A549 treated with Mapracorat at 1 μM for 4 hours (cell line): ENCODE data around the gene GTF2B. TPM values are rescaled to one million over a fixed set of nuclear protein-coding genes. Genes with fewer than 3 reads are reported as not detected.

Experiments
- total RNA-seq: library from RNA; stranded (reverse); fragments of 200-300 nt; extraction: Qiagen RNA extraction; gene quantifications from 5 replicates; pipeline ENCODE4 v1.2.3, GENCODE V29; 2022

The GTF2B gene, protein sequence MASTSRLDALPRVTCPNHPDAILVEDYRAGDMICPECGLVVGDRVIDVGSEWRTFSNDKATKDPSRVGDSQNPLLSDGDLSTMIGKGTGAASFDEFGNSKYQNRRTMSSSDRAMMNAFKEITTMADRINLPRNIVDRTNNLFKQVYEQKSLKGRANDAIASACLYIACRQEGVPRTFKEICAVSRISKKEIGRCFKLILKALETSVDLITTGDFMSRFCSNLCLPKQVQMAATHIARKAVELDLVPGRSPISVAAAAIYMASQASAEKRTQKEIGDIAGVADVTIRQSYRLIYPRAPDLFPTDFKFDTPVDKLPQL
- total RNA-seq = 23.7 to 28.8 TPM (median 25.4 TPM) in 5 replicates

DNA sequence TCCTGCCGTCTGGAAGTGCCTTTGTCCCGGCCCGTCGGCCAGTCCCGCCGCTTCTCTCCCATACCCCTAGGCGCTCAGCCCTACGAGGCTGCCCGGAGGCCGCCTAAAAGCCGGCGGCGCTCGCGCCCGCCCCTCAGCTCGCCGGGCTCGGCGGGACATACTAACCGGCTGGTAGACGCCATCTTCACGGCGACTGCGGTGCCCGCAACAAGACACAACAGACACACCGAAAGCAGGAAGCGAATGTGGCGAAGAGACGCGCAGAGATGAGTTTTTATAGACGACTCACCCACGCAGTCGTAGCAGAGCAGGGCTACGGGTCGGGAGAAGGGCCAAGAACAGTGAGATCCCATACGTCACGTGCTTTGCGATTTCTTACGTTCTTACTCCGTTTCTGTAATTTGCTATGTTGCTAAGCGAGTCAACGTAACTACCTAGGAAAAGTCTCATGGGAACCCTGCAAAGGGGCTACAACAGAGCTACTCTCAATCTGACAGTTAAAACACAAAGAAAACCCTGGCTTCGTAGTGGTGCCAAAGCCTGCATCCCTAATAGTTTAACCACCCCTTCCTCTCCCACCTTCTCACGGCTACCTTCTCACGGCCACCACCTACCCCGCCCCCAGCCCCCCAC lies at the start of gene GTF2B:
GTF2B (minus strand) TSS at position 250 of the 633 bp plus-strand sequence; CDS start at position 182, 68 bp downstream.

Other genes with a start within 250 kb of the GTF2B start
- 10.8 to 16.8 TPM (median 13.1 TPM) in 5 replicates for gene PKN2, start 207.3 kb downstream of the GTF2B start, total RNA-seq
- gene KYAT3, start 101.1 kb upstream of the GTF2B start, total RNA-seq = 6.8 to 8.4 TPM (median 7.5 TPM) in 5 replicates
- 1.5 to 2.4 TPM (median 1.7 TPM) in 5 replicates for gene RBMXL1, start 101.1 kb upstream of the GTF2B start, total RNA-seq
- 0.63 to 1.2 TPM (median 1.1 TPM) in 5 replicates for gene GBP3, start 131.3 kb upstream of the GTF2B start, total RNA-seq
- gene GBP1, start 173.6 kb upstream of the GTF2B start, total RNA-seq = 0.14 to 0.48 TPM (median 0.19 TPM) in 5 replicates
- 0.63 to 1.1 TPM (median 0.81 TPM) in 5 replicates for gene GBP2, start 234.5 kb upstream of the GTF2B start, total RNA-seq